NCI-H1930 (cell line): ENCODE results near the gene SGK2.
"Not testable (repeated sequence)": the region's sequence is repeated elsewhere in the genome, so short reads cannot be mapped to it uniquely, and the experiment has no call there.

Experiments used
- DNase-seq, 2 experiments: peaks; one replicate each; lab custom pipeline; 2025; lab: John Stamatoyannopoulos, UW

Gene SGK2

GRCh38 chr20:43563991-43564390, 5.2 kb downstream of the SGK2 start:
- no peak for DNase-seq

GRCh38 chr20:43564455-43564854, 5.6 kb downstream of the SGK2 start:
- DNase-seq, result no peak

- no peak for DNase-seq
Measured at GRCh38 chr20:43564993-43565757, 6.3 kb downstream of the SGK2 start.

- DNase-seq, result no peak
Measured at GRCh38 chr20:43565758-43566104, 6.9 kb downstream of the SGK2 start.

- no peak for DNase-seq
Measured at GRCh38 chr20:43567477-43567876, 8.7 kb downstream of the SGK2 start.

GRCh38 chr20:43568706-43569105, 9.9 kb downstream of the SGK2 start:
- no peak for DNase-seq

- no peak for DNase-seq
Measured at GRCh38 chr20:43569282-43569681, 10.5 kb downstream of the SGK2 start.

GRCh38 chr20:43570496-43570895, 11.7 kb downstream of the SGK2 start:
- no peak for DNase-seq

- no peak for DNase-seq
Measured at GRCh38 chr20:43571310-43571709, 12.5 kb downstream of the SGK2 start.

- DNase-seq, result no peak
Measured at GRCh38 chr20:43571771-43572170, 12.9 kb downstream of the SGK2 start.

- DNase-seq, result no peak
Measured at GRCh38 chr20:43572891-43573290, 14.1 kb downstream of the SGK2 start.

- no peak for DNase-seq
Measured at GRCh38 chr20:43576108-43576507, 17.3 kb downstream of the SGK2 start.

GRCh38 chr20:43579861-43580793, 21.3 kb downstream of the SGK2 start:
- DNase-seq, result no peak

- DNase-seq, result no peak
Measured at GRCh38 chr20:43583133-43583864, 24.5 kb downstream of the SGK2 start.

GRCh38 chr20:43583982-43584432, 25.2 kb downstream of the SGK2 start:
- DNase-seq, result no peak

- DNase-seq, result no peak
Measured at GRCh38 chr20:43584448-43585136, 25.8 kb downstream of the SGK2 start.

- DNase-seq, result no peak
Measured at GRCh38 chr20:43586641-43587040, 27.8 kb downstream of the SGK2 start.

- DNase-seq, result not testable (repeated sequence)
Measured at GRCh38 chr20:43588526-43588925, 29.7 kb downstream of the SGK2 start.

GRCh38 chr20:43590036-43590391, 31.2 kb downstream of the SGK2 start:
- DNase-seq, result peak in 1 of 2 experiments; percentile 46

GRCh38 chr20:43590392-43591303, 31.8 kb downstream of the SGK2 start, which contains the start of gene IFT52:
TSS of gene IFT52 (plus strand) at chr20:43590937. CDS start at chr20:43594699, 3,762 bp downstream.
- DNase-seq, result peak; percentile 95 to 97

GRCh38 chr20:43601960-43602359, 43.1 kb downstream of the SGK2 start:
- DNase-seq, result not testable (repeated sequence)
